ENCODE results near the gene GNPAT. TPM values are rescaled to one million over a fixed set of nuclear protein-coding genes. Genes with fewer than 3 reads are reported as not detected.

The GNPAT gene
- total RNA-seq (2013; cell fraction: nucleolus; rRNA removed): 60.8 and 60.9 TPM in 2 replicates
- total RNA-seq (2014; rRNA removed) (48.9 and 63.9 TPM in 2 replicates), total RNA-seq (2014; rRNA removed; fragmentation: Illumina TruSeq; extraction: Trizol) (48.7 and 49.6 TPM in 2 replicates), total RNA-seq (2021) (37.7 and 44.0 TPM in 2 replicates), polyA plus RNA-seq (2011; rRNA removed) (57.0 and 83.1 TPM in 2 replicates), polyA plus RNA-seq (2014; fragmentation: Illumina TruSeq; extraction: Trizol) (45.6 and 51.4 TPM in 2 replicates), polyA plus RNA-seq (2014; fragmentation: Nextera tagmentation; extraction: Ambion mirVana) (10 to 100 TPM; 24.0 to 30.1 TPM), polyA plus RNA-seq (2014; rRNA removed) (33.9 and 43.2 TPM in 2 replicates), polyA plus RNA-seq (2016; fragmentation: Nextera tagmentation; extraction: Ambion mirVana) (10 to 100 TPM; 67.9 to 70.6 TPM), polyA minus RNA-seq (2011; rRNA and poly(A)+ RNA removed) (37.5 and 43.2 TPM in 2 replicates), Bru-seq, nascent RNA (percentile 79 among the genes with signal in this experiment), BruChase-seq, experiment 1, labeled RNA remaining after a 6-hour chase (percentile 89 among the genes with signal in this experiment), BruChase-seq, experiment 2, labeled RNA remaining after a 2-hour chase (percentile 84 among the genes with signal in this experiment)
- polyA plus RNA-seq (2011; ENCODE audit: low read depth): 21.6 TPM
- polyA plus RNA-seq (2011; cell fraction: cytosol; rRNA removed): 23.8 and 26.4 TPM in 2 replicates
- 58.7 and 59.0 TPM in 2 replicates for polyA plus RNA-seq (2011; cell fraction: nucleus; rRNA removed)
- 21.4 and 32.9 TPM in 2 replicates for polyA plus RNA-seq (2012)
- 12.8 and 17.4 TPM in 2 replicates for polyA minus RNA-seq (2011; cell fraction: cytosol; rRNA and poly(A)+ RNA removed)
- polyA minus RNA-seq (2011; cell fraction: nucleus; rRNA and poly(A)+ RNA removed): 20.0 and 23.1 TPM in 2 replicates
- long read RNA-seq, experiment 1, transcript GNPAT-201 (16 exons, 2,643 nt): major isoform, 67 of 93 reads
- long read RNA-seq, experiment 1, partial matches to known transcripts: 6 of 93 reads
- long read RNA-seq, experiment 1, other reads (novel, unspliced or antisense): 20 of 93 reads
- long read RNA-seq, experiment 2, transcript GNPAT-201 (16 exons, 2,643 nt): major isoform, 699 of 885 reads
- long read RNA-seq, experiment 2, partial matches to known transcripts: 49 of 885 reads
- long read RNA-seq, experiment 2, other reads (novel, unspliced or antisense): 134 of 885 reads

GRCh38 chr1:231240883-231241735, at the start of gene GNPAT:
Gene GNPAT (plus strand): TSS chr1:231241212. CDS start chr1:231241379, 167 bp downstream.
- Histone ChIP-seq H3K4me3 (peak within 1 kb of the TSS; percentile 98), H3K4me2 (ENCODE audit: control insufficient read depth, insufficient read depth) (peak within 1 kb of the TSS; percentile 58), H3K27ac (ENCODE audit: control insufficient read depth, insufficient read depth) (peak within 1 kb of the TSS; percentile 72), H3K9ac (ENCODE audit: control insufficient read depth, insufficient read depth, low read length) (peak within 1 kb of the TSS; percentile 85), H3K4me1 (ENCODE audit: control insufficient read depth, insufficient read depth, low read length) (peaks cover 5% of the 10 kb centered on the region; the same call in 1 of the 2 replicates), H3K27me3 (replicated peaks in 1 of 2; ENCODE audit: control insufficient read depth in 2 of 2, insufficient read depth in 2 of 2, low read length in 1 of 2) (no peaks in the 10 kb centered on the region), H3K9me3 (replicated peaks; ENCODE audit: control insufficient read depth, insufficient read depth, low read length) (no peaks in the 10 kb centered on the region; the same call in 2 of the 3 replicates), H3K36me3 (ENCODE audit: control insufficient read depth in 2 of 2, insufficient read depth in 2 of 2, low read length in 1 of 2) (peaks cover 2 to 4% of the 10 kb centered on the region in 2 experiments; a peak in 1 of 4 replicates), H2AFZ (ENCODE audit: control insufficient read depth, low read depth, low read length) (peak within 1 kb of the TSS; percentile 88), H3K79me2 (ENCODE audit: control insufficient read depth, insufficient read depth, low read length) (peaks cover 56% of the 10 kb centered on the region), H4K20me1 (ENCODE audit: control insufficient read depth, insufficient read depth) (no peaks in the 10 kb centered on the region)
- intact Hi-C loops (cut with micrococcal nuclease; ENCODE audit: unreplicated experiment): loop anchor here (5.0 kb wide), 1 partner anchor 96 kb away; the partner anchor contains the start of genes EXOC8 and SPRTN
- ChIA-PET SMC1A (ENCODE audit: uncharacterized antibody, unreplicated experiment) (interaction anchor here (0.6 to 2.2 kb wide), 7 partner anchors 9 to 1137 kb away, joined by 3 to 11 read pairs (median 4); no protein-coding TSS in a partner anchor), CTCF (interaction anchor here (0.8 to 2.2 kb wide), 11 partner anchors 8 to 599 kb away, joined by 3 to 13 read pairs (median 4); partner anchors contain the start of genes COG2, EXOC8 and SPRTN), POLR2A (interaction anchor here (0.5 to 1.5 kb wide), 3 partner anchors 24 to 97 kb away, joined by 3 to 6 read pairs (median 3); partner anchors contain the start of genes EXOC8 and SPRTN), RAD21 (ENCODE audit: unreplicated experiment) (no interaction called here)
- DNase-seq (ENCODE audit: low read depth, low spot score) (peak; percentile 50), ATAC-seq (peak; percentile 96), FAIRE-seq (no peak)
- WGBS (ENCODE audit: insufficient coverage, insufficient replicate concordance, low lambda C conversion rate, missing lambda C conversion rate): under 1% methylated on average over 47 of the region's 51 CpGs
- TSS peak; percentile 62 for BruUV-seq (replicated peaks)
- in situ Hi-C loops (cut with MboI): no loop called here
- TF ChIP-seq MLLT1 (IDR thresholded peaks at IDR 0.05) (no peak), NKRF (conservative IDR thresholded peaks at IDR 0.05) (peak; percentile 90), PAX8 (IDR thresholded peaks at IDR 0.05) (no peak), FOXM1 (IDR thresholded peaks at IDR 0.05; ENCODE audit: low read depth, low read length) (0 out of 2 replicates have a peak, but pooled peaks have one; percentile 19), TCF3 (IDR thresholded peaks at IDR 0.05; ENCODE audit: borderline replicate concordance, insufficient read depth, low read depth, low read length) (0 out of 2 replicates have a peak, but pooled peaks have one; percentile 13), RELB (IDR thresholded peaks at IDR 0.05; ENCODE audit: low read depth) (peak; percentile 84), SMAD5 (IDR thresholded peaks at IDR 0.05; ENCODE audit: low read depth) (peak; percentile 72), ZNF207 (IDR thresholded peaks at IDR 0.05; ENCODE audit: borderline replicate concordance) (peak; percentile 65; the same call in 1 of the 2 replicates), HDAC2 (IDR thresholded peaks at IDR 0.05) (no peak), MTA3 (IDR thresholded peaks at IDR 0.05; ENCODE audit: borderline replicate concordance, low read length) (no peak), POU2F2 (IDR thresholded peaks at IDR 0.05; ENCODE audit: borderline replicate concordance, low read depth, low read length) (peak; percentile 72; the same call in 2 of the 3 replicates)

Data from GM12878 (cell line).